ENCODE measurements around the gene PRKCB. TPM values are rescaled to one million over a fixed set of nuclear protein-coding genes. Genes with fewer than 3 reads are reported as not detected.

Gene PRKCB
- polyA plus RNA-seq, 2 of the 4 experiments (the other 2 are of a cell fraction), result 0.09 to 0.22 TPM

- POLR2A ChIA-PET, result no interaction called here
Observed at GRCh38 chr16:24051125-24051524, 215.3 kb downstream of the PRKCB start.

GRCh38 chr16:24052329-24053098 lies 216.7 kb downstream of the PRKCB start:
- TF ChIP-seq RFX5 (IDR thresholded peaks at IDR 0.05), result no peak
- no peak for TF ChIP-seq CTCF (IDR thresholded peaks at IDR 0.05)
- TF ChIP-seq CBX2 (IDR thresholded peaks at IDR 0.05; ENCODE audit: borderline replicate concordance, low read depth), result no peak
- no peak for TF ChIP-seq ELK1 (IDR thresholded peaks at IDR 0.05; ENCODE audit: low read depth, low read length)
- TF ChIP-seq TFCP2L1 (CRISPR knock-in tag; IDR thresholded peaks at IDR 0.05), result no peak
- no peak for TF ChIP-seq ATOH8 (CRISPR knock-in tag; IDR thresholded peaks at IDR 0.05; ENCODE audit: low read depth)
- no peak for TF ChIP-seq ESRRA (IDR thresholded peaks at IDR 0.05; ENCODE audit: borderline replicate concordance, low read length)
- TF ChIP-seq MYC (IDR thresholded peaks at IDR 0.05; ENCODE audit: borderline replicate concordance, low read length), result no peak
- no peak for TF ChIP-seq ZC3H11A (IDR thresholded peaks at IDR 0.05)
- no peak for TF ChIP-seq ZFP36 (IDR thresholded peaks at IDR 0.05; ENCODE audit: borderline replicate concordance, partially characterized antibody)
- TF ChIP-seq KDM5A (IDR thresholded peaks at IDR 0.05), result no peak
- ATAC-seq, result no peak
- Histone ChIP-seq H3K9me3 (no peaks in the 10 kb centered on the region; the same call in 2 of the 3 replicates), H3K27ac (no peak overlapping the region), H3K4me2 (no peak overlapping the region), H3K4me1 (no peaks in the 10 kb centered on the region), H3K4me3 (no peak overlapping the region)
- DNase-seq (ENCODE audit: low read depth in 1 of 2, low spot score in 1 of 2), result no peak
- ChIA-PET CTCF (interaction anchor here (1.2 to 4.4 kb wide), 3 partner anchors 10 to 452 kb away, joined by 3 to 20 read pairs (median 10); no protein-coding TSS in a partner anchor), POLR2A (no interaction called here)
- 4% methylated on average over 9 of the region's 9 CpGs for WGBS (ENCODE audit: missing lambda C conversion rate)
- no peak for FAIRE-seq

More at GRCh38 chr16:24051125-24051524, 215.3 kb downstream of the PRKCB start:
- no peak overlapping the region for H3K4me3 ChIP-seq
- TF ChIP-seq KDM5A (IDR thresholded peaks at IDR 0.05) (no peak), CHD2 (IDR thresholded peaks at IDR 0.05; ENCODE audit: low read length, partially characterized antibody) (no peak), ZFP36 (IDR thresholded peaks at IDR 0.05; ENCODE audit: borderline replicate concordance, partially characterized antibody) (no peak), HOXB13 (CRISPR knock-in tag; IDR thresholded peaks at IDR 0.05; ENCODE audit: low read depth) (no peak), ZNF302 (CRISPR knock-in tag; IDR thresholded peaks at IDR 0.05) (no peak), CBX8 (IDR thresholded peaks at IDR 0.05) (no peak), BCL3 (IDR thresholded peaks at IDR 0.05) (no peak), HOXB5 (CRISPR knock-in tag; IDR thresholded peaks at IDR 0.05) (no peak), NPAS2 (CRISPR knock-in tag; IDR thresholded peaks at IDR 0.05; ENCODE audit: borderline replicate concordance) (no peak), RNF2 (IDR thresholded peaks at IDR 0.05; ENCODE audit: borderline replicate concordance, low read depth) (no peak), TFCP2L1 (CRISPR knock-in tag; IDR thresholded peaks at IDR 0.05) (no peak), NR3C1 (IDR thresholded peaks at IDR 0.05) (no peak), ESRRA (IDR thresholded peaks at IDR 0.05; ENCODE audit: borderline replicate concordance, low read length) (no peak), NFE2L2 (conservative IDR thresholded peaks at IDR 0.05; ENCODE audit: low read length) (no peak), CHD4 (IDR thresholded peaks at IDR 0.05; ENCODE audit: borderline replicate concordance) (no peak), ATOH8 (CRISPR knock-in tag; IDR thresholded peaks at IDR 0.05; ENCODE audit: low read depth) (no peak), EHMT2 (IDR thresholded peaks at IDR 0.05; ENCODE audit: low read depth) (no peak), PHF8 (IDR thresholded peaks at IDR 0.05; ENCODE audit: borderline replicate concordance, low read depth) (no peak), POLR2AphosphoS2 (conservative IDR thresholded peaks at IDR 0.05; ENCODE audit: low read length) (no peak), E2F6 (IDR thresholded peaks at IDR 0.05; ENCODE audit: borderline replicate concordance, low read depth) (no peak)
- CTCF ChIA-PET, result interaction anchor here (0.6 to 2.3 kb wide), 3 partner anchors 9 to 453 kb away, joined by 3 to 10 read pairs (median 5); no protein-coding TSS in a partner anchor
- WGBS (ENCODE audit: missing lambda C conversion rate), result 8% methylated on average over 5 of the region's 5 CpGs
- H3K4me1 ChIP-seq, result no peaks in the 10 kb centered on the region
- H3K27ac ChIP-seq, result no peak overlapping the region
- ATAC-seq (no peak), DNase-seq (ENCODE audit: low read depth in 1 of 2, low spot score in 1 of 2) (no peak), FAIRE-seq (no peak)
- H3K4me2 ChIP-seq, result no peak overlapping the region
- no peaks in the 10 kb centered on the region for H3K9me3 ChIP-seq

Measured in A549 (cell line).